HG03159 (cell line): ENCODE data around the gene ST6GALNAC3.

Experiments used
- ATAC-seq: cut with Tn5 transposase; IDR thresholded peaks from one replicate; pipeline ENCODE4 v1.9.1; 2021; ENCODE audit warnings: mild to moderate bottlenecking, moderate library complexity; ENCODE audit not compliant: unreplicated experiment

ST6GALNAC3 gene

DNA sequence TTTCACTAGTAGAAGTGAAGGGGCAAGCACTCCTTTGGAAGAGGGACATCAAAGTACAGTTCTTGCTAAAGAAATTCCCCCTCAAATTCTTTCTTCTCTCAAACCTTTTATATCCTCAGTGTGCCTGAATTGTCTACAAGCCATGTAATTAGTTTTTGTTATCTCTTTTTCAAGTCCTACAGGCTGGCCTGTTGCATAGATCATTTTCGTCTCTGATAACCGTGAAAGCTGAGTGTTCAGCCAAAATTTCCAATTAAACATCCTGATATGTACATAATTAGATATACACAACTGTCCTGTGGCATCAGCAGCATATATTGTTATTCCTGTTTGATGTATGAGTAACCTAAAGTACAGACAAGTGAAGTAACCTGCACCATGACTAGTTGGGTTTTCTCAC, 417.2 kb downstream of the ST6GALNAC3 start:
- no peak for ATAC-seq

DNA sequence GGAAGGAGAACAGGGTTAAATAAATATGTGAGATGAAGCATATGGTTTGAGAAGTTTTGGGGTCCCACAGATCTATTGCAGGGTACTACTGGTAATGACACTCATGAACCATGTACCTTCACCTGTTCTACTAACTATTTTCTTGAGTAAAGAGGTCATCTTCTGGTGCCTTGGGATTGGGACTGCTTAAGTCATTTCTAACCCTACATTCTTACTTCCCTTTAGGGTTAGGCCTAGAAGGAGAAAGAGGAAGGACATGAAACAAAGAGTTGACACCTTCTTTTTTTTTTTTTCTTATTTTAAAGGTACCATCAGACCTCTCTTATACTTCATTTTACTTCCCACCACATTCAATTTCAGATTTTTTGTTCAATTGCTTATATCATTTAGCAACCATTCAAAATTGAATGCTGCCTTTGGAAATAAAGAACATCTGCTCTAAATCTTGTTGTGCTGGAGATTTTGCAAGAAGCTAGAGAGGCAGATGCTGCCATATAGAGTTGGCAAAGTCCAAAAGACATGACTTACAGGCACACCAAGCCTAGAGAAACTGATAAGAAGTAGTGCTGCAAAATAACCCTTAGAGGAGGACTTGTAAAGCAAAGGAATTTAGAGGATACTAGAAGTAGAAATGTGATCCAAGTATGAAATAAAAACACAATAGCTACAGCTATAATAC, 418.3 kb downstream of the ST6GALNAC3 start:
- ATAC-seq, result no peak

DNA sequence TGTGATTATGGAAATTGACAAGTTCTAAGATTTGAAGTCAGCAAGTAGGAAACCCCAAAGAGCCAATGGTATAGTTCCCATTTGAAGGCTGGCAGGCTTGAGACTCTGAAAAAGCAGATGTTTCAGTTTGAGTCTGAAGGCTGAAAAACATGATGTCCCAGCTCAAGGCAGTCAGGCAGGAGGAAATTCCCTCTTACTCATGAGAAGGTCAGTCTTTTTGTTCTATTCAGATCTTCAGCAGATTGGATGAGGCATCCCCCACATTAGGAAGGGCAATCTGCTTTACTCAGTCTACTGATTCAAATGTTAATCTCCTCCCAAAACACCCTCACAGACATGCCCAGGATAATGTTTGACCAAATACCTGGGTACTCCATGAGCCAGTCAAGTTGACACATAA, 420.3 kb downstream of the ST6GALNAC3 start:
- peak; percentile 74 for ATAC-seq

DNA sequence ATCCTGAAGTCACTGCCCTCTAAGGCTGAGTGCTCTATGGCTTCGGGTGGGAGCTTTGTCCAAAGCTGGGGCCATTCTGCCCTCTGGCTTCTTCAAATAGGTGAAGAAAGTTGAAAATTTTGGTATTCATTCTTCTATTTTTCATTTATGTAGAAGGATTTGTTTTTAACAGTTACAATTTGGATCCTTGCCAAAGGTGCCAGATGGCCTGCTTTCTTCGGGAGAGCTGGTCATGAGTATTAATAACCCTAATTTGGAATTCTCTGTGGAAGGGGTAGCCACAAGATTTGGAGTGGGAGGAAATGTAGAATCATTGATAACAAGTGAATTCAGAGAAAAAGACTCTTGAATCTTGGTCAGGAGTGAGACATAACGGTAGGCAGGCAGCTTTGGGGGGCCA, 422.3 kb downstream of the ST6GALNAC3 start:
- no peak for ATAC-seq

DNA sequence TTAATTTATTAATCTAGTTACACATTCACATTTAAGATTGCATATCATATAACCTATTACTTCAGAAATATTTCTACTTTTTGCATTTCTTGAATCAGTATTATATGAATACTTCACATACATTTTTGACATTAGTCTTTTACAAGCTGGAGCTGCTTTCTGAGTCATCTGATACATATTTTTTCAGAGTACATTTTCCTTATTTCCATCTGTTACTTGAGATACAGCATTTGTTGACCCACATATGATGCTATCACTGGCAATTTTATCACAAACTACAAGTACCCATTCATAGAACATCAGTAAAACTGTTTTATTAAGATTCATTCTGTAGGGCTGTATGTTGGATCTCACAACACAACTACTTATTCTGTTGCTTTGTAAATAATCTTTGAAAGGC, 425.6 kb downstream of the ST6GALNAC3 start:
- no peak for ATAC-seq

DNA sequence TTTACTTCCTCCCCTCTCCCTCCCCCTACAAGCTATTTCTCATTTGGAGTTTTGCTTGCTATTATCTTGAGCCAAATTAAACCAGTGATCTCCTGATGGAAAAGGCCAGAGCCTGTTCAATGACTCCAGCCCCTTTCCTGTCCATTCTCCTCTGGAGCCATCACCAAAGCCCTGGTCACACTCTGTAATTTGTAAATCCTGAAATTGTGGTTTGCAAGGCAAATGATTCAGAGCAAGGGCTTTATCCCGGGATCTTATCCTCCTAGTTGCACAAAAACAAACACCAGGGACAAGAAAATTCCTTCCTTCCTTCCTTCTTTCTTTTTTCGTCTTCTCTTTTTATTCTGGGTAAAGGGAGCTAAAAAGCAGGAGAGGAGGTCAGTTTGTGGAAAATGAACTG, 426.6 kb downstream of the ST6GALNAC3 start:
- no peak for ATAC-seq

DNA sequence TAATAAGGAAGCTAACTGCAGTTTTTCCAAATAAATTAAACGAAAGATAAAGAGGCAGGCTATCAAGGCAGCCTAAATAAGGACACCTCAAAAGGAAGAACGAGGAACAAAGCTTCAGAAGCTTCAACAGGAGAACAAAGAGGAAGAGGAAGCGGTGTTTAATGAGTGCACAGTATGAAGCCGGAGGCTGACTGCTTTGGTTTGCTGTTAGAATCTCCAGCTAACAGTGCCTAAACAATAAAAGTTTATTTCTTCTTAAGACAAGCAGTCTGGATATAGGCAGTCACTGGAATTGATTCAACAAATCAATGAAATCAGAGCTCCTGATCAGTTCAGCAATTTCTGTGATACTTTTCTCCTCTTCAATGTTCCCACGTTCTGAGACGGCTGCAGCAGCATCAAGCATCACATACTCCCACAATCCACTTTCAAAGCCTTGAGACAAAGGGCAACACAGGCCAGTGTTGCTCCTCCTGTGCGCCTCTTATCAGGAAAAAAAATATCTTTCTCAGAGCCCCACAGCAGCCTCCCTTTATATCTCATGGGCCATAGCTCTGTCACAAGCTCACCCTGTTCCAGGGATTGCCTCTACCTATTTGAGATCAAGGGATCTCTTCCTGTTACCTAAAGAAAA, 427.2 kb downstream of the ST6GALNAC3 start:
- no peak for ATAC-seq

DNA sequence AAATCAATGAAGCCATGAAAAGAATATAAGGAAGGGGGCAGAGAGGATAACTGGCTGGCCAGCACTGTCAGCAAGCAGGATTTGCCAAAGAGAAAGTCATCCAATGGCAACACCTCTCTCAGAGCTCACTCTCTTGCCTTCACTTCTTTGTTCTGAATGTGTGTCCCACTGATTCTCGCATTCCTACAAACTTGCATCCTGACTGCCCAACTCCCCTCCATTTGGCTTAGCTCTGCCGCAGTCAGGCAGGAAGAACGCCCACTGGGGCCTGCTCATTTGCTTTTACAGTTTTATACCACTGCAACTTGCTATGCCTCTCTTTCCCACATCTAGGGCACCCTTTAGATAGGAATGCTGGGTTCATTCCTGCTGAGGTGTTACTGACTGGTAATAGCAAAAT, 428.6 kb downstream of the ST6GALNAC3 start:
- no peak for ATAC-seq

DNA sequence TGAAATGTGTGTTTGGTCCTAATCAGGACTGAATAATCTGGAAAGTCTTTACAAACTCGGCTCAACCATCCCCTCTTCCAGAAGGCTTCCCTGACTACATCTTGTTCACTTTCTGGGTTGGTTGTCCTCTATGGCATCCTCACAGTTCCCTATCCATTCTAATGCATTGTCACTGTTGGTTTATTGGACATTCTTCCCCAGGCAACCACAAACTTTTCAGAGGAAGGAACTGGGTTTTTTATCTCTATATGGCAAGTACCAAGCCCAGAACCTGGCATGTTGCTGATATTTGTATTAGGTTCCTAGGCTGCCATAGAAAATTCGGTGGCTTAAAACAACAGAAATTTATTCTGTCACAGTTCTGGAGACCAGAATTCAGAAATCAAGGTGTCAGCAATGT, 429.2 kb downstream of the ST6GALNAC3 start:
- no peak for ATAC-seq

DNA sequence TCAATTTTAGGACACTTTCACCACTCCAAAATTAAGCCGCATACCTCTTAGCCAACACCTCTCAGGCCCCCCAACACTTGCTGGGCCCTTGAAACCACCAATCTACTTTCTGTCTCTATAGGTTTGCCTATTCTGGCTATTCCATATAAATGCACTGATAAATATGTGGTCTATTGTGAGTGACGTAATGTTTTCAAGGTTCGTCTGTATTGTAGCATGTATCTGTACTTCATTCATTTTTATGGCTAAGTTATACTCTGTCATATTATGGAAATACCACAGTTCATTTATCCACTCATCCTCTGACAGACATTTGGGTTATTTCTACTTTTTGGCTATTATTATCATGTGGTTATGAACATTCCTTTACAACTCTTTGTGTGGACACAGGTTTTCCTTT, 432.8 kb downstream of the ST6GALNAC3 start:
- no peak for ATAC-seq

DNA sequence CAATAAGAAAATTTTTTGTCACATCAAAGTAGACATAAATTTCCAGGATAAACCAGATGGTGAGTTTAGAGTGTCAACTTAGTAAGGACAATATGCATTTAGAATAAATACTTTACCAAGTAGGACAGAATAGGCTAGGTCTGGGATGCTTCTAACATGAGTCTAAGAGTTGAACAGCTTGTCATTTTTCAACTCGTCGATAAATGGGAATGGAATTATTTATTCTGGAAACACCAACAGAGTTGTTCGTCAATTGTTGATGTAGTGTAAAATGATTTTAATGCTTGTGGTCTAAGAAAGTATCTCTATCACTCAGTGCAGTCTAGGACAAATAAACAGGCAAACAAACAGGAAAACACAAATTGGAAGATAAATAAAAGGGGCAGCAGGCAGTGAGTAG, 434.3 kb downstream of the ST6GALNAC3 start:
- no peak for ATAC-seq

DNA sequence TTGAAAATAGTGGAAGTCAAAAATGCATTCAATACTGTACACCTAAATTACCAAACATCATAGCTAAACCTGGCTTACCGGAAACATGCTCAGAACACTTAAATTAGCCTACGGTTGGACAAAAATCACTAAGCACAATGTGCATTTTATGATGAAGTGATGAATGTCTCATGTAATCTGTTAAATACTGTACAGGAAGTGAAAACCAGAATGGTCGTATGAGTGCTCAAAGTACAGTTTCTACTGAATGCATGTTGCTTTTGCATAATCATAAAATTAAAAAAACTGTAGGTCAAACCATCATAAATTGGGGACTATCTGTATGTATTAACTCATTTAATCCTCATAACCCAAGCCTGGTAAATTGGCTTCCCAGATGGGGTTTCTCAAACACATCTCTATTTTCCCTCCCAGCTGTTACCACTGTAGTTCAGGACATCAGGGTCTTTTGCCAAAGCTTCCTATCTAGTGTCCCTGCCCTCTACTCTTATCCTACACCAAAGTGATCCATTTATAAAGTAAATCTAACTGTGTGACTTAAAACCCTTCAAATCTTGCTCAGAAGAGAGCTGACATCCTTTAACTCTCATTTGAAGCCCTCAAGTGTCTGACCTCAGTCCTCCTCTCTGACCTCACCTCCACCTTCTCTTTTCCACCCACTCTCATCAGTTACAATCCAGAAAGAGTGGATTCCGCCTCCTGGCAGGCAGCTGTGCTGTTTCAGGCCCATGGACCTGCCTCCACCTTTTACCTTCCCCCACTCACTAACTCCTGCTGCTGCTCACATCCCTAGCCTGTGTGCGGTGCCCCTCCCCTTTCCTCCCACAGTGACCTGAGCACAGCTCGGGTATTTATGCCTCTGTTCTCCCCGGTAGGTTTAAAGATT, 436.4 kb downstream of the ST6GALNAC3 start:
- no peak for ATAC-seq

DNA sequence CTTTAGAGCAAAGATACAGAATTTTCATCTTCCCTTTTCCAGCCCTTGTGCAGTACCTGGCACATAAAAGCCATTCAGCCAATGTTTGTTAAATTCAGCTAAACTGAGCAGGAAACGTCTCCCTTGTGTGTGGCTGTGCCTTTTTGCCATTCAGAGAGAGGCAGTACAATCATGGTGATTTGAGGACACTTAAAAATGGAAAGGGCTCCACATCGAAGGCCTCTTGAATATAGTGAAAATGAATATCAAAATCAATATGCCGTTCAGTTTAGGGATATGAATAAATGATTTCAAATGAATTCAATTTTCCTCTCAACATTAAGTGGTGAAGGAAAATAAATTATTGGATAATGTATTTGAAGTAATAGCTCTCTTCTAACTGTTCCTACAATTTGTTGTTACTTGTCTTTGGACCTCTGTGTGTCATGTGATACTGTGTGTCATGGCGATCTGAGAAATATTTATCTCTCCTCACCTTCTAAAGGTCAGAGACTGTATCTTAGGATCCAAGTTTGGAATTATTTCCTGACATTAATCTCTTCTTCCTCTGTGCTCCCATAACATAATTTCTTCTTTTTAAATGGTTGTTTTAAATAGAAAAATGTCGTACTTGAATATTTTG, 437.1 kb downstream of the ST6GALNAC3 start:
- ATAC-seq, result no peak

DNA sequence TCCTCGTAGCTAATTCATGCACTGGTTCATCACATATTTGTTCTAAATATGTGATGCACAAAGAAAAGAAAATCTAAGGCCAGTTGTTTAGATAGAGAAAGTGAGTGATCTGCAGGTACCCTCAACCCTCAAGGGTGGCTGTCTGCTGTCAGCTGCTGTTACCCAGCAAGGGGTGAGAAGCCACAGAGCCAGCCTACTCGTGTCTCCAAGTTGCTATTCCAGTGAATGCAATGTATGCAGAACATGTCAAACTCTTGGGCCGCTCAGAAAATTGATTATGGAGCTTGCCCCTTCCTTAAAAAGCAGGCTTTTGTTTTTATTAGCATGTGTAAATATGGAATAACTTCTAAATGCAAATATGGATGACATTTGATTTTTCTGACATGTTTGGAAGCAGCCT, 456.4 kb downstream of the ST6GALNAC3 start:
- ATAC-seq, result no peak

DNA sequence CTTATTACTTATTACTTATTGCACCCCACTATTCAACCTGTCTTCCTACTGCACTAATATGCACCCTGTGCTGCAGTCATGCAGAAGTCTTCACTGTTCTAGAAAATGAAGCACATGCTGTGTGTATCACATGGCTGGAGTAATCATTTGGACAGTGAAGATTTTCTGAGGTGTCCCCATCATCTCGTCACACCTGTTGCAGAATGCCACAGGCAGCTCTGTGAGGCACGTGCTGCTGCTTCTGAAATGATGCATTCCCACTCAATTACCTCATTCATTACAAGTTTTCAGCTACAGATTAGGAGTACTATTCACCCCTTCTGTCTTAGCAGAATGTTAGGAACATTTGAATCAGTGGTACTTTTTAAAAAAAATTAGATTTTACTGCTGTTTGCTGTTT, 467.1 kb downstream of the ST6GALNAC3 start:
- ATAC-seq, result no peak

DNA sequence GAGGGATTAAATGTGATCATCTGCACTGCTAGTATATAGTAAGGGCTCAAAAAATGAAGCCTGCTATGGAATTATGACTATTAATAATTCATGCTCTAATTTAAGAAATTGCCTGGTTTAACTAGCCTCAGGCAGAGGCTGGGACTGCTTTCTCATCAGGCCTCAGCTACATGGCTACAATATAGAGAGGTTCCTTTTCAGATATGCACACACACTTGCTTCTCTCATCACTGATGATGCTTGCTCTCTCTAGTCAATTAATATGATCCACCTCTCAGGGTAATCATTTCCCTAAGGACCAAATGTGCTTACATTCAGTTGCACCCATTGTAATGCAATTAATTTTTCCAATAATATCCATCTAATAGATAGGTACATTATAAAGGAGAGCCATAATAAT, 467.8 kb downstream of the ST6GALNAC3 start:
- ATAC-seq, result no peak

DNA sequence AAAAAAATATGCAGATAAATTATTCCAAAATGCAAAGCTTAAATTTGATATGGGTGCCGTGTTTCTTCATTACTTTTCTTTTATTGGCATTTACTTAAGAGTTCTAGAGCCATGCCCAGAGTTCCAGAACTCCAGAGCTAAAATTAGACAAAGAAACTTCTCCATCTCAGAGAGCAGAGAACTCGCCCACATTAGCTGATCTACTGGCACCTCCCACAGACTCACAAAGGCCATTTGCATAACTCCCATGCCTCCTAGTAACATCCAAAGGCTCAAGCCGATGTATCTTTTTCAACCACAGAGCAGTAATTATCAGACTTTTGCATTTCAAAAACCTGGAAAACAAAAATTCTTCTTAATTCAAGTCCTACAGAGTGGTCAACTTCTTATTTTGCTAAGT, 468.9 kb downstream of the ST6GALNAC3 start:
- ATAC-seq, result no peak

DNA sequence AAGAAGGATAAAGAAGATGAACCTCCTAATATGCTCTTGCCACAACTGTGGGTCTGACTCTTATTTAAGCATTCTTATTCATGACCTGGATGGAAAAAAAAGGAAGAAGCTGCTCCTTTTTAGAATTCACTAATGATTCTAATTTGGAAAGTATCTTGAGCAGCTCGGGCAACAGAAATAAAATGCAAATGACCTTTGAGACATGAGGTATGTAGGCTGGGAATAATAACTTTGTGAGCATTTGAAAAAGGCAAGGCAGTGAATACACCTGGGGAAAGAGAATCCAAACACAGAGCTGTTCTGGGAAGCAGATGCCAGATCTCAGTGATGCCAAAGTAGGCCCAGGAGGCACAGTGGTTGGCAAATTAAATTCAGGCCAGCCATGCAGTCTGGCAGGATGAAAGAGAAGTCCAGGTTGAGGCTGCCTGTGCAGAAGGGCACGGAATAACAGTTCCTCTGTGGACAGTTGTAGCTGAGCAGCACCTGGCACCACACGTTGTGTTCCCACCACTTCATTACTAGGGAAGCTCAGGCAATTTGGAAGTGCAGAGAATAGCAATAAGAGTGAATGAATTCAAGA, 471.9 kb downstream of the ST6GALNAC3 start:
- ATAC-seq, result no peak

DNA sequence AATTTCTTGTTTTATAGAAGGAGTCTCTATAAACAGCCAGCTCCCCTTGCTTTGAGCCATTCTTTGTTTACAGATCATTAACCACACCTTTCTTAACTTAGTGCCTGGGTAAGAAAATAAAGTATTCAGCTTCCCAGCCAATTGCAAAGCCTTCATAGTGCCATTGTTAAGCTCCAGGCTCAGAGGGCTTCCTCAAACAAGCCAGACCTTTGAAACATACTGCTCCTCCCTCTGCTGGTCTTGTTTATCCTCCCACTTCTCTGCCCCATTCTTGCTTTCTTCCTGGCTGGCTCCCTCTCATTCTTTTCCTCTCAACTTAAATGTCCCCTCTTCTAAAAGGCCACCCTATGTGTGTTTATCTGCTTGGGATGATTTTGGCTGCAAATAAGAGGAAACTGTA, 473.4 kb downstream of the ST6GALNAC3 start:
- no peak for ATAC-seq

DNA sequence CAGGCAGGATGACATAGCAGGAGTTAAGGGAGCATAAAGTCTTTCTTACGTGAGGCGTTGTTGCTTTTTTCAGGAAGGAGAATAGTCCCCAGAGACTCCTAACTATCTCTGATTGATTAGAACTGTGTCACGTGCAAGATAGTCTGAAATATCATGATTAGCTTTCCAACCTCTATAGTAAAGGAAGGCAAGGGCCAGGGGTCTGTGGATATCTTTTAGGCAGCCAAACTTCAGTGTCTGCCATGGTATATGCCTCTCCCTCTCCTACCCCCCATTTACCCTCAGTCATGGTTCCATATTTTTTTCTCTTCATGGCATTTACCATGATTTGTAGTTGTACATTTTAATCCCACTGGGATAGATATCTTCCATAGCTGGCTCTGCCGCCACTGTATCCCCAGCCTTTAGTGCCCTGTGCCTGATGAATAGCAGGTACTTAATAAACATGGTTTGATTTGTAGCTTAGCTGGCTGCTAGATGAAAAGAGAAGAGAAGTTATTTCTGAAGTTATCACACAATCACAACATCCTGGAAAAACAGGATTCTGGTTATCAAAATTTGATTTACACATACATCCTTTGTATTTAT, 474.1 kb downstream of the ST6GALNAC3 start:
- no peak for ATAC-seq

DNA sequence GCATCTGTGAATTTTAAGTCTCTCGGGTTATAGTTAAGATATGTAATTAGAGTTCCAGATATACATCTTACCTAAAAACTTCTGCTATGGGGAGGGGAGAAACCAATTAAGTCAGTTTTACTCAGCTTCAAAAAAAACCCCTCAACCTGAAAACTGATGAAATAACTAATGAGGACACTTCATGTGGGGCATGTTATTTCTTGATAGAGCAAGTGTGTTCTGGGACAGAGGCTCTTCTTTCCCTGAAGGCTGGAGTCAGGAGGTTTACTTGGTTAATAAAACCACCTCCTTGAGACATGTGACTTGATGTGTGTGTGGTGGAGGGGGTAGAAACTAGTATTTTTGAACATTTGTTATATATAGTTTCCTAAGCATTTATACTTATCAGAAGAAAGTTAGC, 479.7 kb downstream of the ST6GALNAC3 start:
- ATAC-seq, result no peak
